Measurements from ENCODE around the gene CALML3.

The CALML3 gene

DNA sequence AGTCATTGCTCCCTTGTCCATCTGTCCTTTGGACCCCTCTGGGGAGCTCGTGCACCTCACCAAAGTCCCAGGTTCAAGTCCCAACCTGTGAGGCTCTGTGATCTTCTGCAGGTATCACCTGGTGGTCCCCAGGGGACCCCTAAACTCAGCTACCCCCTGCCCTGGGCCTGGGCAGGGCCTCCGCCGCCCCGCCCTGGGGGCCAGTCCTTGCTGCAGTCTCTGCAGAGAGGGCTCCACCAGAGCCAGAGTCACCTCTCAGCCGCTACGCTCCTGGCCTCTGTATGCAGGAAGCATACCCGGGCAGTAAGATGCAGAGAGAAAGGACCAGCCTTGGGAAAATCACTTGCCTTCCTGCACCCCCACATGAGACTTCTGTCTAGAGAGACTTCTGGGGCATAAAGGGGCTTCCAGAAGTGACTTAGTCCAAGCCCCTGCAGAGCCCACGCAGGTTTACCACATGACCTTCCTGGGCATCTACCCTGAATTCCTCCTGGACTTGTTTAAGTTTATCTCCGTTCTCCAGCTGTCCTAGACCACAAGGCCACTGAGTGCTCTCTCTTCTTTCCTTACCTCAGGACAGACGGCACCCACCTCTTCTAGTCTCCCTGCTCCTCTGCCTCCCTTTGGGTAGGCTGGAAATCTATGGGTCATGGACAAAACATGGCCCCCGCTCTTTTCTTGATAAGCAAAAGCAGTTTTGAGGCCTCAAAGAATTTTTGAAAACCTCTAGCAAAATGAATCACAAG, 46.6 kb upstream of the CALML3 start:
- Histone ChIP-seq H3K9me3 (ENCODE audit: low read length) (no peaks in the 10 kb centered on the region), H3K36me3 (ENCODE audit: insufficient read depth, low read length) (no peaks in the 10 kb centered on the region), H3K27me3 (ENCODE audit: insufficient read depth, low read length) (peaks cover 5% of the 10 kb centered on the region; the same call in 1 of the 2 replicates), H3K4me1 (ENCODE audit: insufficient read depth, low read length, severe bottlenecking) (no peaks in the 10 kb centered on the region), H3K79me2 (ENCODE audit: insufficient read depth, low read length) (no peaks in the 10 kb centered on the region), H4K20me1 (ENCODE audit: insufficient read depth, low read length) (no peaks in the 10 kb centered on the region), H3K4me2 (ENCODE audit: low read length) (no peak overlapping the region), H3K9me2 (ENCODE audit: low read depth, low read length) (no peaks in the 10 kb centered on the region), H3F3A (ENCODE audit: insufficient read depth, low read length) (no peaks in the 10 kb centered on the region), H3K27ac (ENCODE audit: low read depth, low read length, poor library complexity, severe bottlenecking) (no peak overlapping the region), H2AFZ (ENCODE audit: low read length) (no peak overlapping the region), H3K9ac (ENCODE audit: low read length) (no peak overlapping the region), H3K4me3 (ENCODE audit: low read depth, low read length, poor library complexity, severe bottlenecking) (no peak overlapping the region)
- TF ChIP-seq CTCF (IDR thresholded peaks at IDR 0.05; ENCODE audit: low read length) = no peak
- no peak for TF ChIP-seq EZH2 (IDR thresholded peaks at IDR 0.05; ENCODE audit: borderline replicate concordance, low read length)

DNA sequence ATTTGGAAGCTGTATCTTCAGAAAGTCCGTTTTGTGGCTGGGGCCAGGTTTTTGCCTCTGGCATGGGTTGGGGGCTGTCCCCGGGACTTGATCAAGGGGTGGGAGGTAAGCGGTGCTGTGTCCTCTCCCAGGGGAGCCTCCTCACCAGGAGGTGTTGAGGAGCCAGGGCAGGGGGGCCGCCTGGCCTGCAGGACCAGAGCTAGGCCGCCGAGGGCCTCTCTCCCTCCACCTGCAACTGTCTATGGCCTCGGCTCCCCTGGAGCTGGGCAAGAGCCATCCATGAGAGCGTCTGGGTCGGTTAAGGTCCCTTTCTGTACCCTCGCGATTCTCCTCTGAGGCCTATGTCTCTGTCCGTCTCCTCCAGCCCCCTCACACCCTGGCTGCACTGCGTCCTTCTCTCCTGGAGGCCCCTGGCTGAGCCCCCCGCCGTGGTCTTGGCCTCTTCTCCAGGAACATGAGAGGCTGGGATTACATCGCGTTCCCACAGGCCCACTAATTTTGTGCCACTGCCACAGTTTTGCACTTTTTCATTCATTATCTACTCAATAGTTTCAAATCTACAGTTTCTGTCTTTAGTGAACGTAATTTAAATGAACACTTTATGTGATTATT, 46.0 kb upstream of the CALML3 start:
- Histone ChIP-seq H3K27me3 (ENCODE audit: insufficient read depth, low read length) (peaks cover 5% of the 10 kb centered on the region; the same call in 1 of the 2 replicates), H3K27ac (ENCODE audit: low read depth, low read length, poor library complexity, severe bottlenecking) (no peak overlapping the region), H3K4me3 (ENCODE audit: low read depth, low read length, poor library complexity, severe bottlenecking) (no peak overlapping the region), H3K4me1 (ENCODE audit: insufficient read depth, low read length, severe bottlenecking) (no peaks in the 10 kb centered on the region), H4K20me1 (ENCODE audit: insufficient read depth, low read length) (no peaks in the 10 kb centered on the region), H3K79me2 (ENCODE audit: insufficient read depth, low read length) (no peaks in the 10 kb centered on the region), H3K4me2 (ENCODE audit: low read length) (no peak overlapping the region), H3F3A (ENCODE audit: insufficient read depth, low read length) (no peaks in the 10 kb centered on the region), H3K36me3 (ENCODE audit: insufficient read depth, low read length) (no peaks in the 10 kb centered on the region), H3K9me2 (ENCODE audit: low read depth, low read length) (no peaks in the 10 kb centered on the region), H2AFZ (ENCODE audit: low read length) (no peak overlapping the region), H3K9me3 (ENCODE audit: low read length) (no peaks in the 10 kb centered on the region), H3K9ac (ENCODE audit: low read length) (no peak overlapping the region)
- no peak for TF ChIP-seq EZH2 (IDR thresholded peaks at IDR 0.05; ENCODE audit: borderline replicate concordance, low read length)
- TF ChIP-seq CTCF (IDR thresholded peaks at IDR 0.05; ENCODE audit: low read length) = no peak

DNA sequence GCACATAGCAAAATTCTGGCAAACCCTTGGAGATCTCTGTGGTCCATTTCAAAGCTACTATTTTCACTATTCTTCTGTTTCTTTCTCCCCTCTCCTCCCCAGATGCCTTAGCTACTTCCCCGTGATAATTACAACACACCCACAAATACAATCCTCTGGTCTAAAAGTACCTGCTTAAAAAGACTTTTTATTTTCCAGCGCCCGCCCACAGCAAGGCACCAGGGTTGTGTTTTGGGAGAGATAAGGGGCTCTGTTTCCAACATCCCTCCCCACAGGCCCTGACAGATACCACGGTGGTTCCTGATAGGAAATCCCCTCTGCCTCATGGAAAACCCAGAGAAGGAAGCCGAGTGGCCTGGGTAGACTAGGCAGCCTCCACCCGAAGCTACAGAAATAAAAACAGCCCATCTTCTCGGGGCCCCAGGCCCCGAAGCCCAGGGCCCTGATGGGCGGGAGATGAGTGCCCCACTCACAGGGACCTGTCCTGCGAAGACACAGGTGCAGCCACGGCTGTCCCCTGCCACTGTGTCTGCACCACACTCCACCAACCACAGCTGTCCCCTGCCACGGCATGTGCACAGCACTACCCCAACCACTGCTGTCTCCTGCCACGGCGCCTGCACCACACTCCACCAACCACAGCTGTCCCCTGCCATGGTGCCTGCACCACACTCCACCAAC, 45.1 kb upstream of the CALML3 start:
- Histone ChIP-seq H3K9me3 (ENCODE audit: low read length) (no peaks in the 10 kb centered on the region), H3K27me3 (ENCODE audit: insufficient read depth, low read length) (peaks cover 5% of the 10 kb centered on the region; the same call in 1 of the 2 replicates), H3K27ac (ENCODE audit: low read depth, low read length, poor library complexity, severe bottlenecking) (no peak overlapping the region), H3K79me2 (ENCODE audit: insufficient read depth, low read length) (no peaks in the 10 kb centered on the region), H4K20me1 (ENCODE audit: insufficient read depth, low read length) (no peaks in the 10 kb centered on the region), H3K4me2 (ENCODE audit: low read length) (no peak overlapping the region), H3K4me1 (ENCODE audit: insufficient read depth, low read length, severe bottlenecking) (no peaks in the 10 kb centered on the region), H3K9ac (ENCODE audit: low read length) (no peak overlapping the region), H3F3A (ENCODE audit: insufficient read depth, low read length) (no peaks in the 10 kb centered on the region), H3K9me2 (ENCODE audit: low read depth, low read length) (no peaks in the 10 kb centered on the region), H3K4me3 (ENCODE audit: low read depth, low read length, poor library complexity, severe bottlenecking) (no peak overlapping the region), H3K36me3 (ENCODE audit: insufficient read depth, low read length) (no peaks in the 10 kb centered on the region), H2AFZ (ENCODE audit: low read length) (no peak overlapping the region)
- TF ChIP-seq EZH2 (IDR thresholded peaks at IDR 0.05; ENCODE audit: borderline replicate concordance, low read length) (no peak), CTCF (IDR thresholded peaks at IDR 0.05; ENCODE audit: low read length) (no peak)

Measured in OCI-LY1 (cell line).